SK-N-SH treated with all-trans-retinoic acid at 6 μM for 48 hours (cell line): ENCODE measurements around the gene ZBTB32.

Experiments used
- ATAC-seq: fragments of 200-7000 bp; cut with Tn5 transposase; 3 replicates; pipeline ENCODE4 v1.9.1; 2020; ENCODE audit warnings: mild to moderate bottlenecking, moderate library complexity
- ARNTL ChIP-seq: fragments of 450-650 bp; formaldehyde crosslinking; IDR thresholded peaks from 2 replicates; pipeline ENCODE4 v1.5.0; 2020; ENCODE audit warnings: low read depth, mild to moderate bottlenecking, moderate library complexity, borderline replicate concordance
- BACH2 ChIP-seq: fragments of 250-450 bp; sonication (Bioruptor Pico); IDR thresholded peaks from 2 replicates; pipeline ENCODE4 v1.9.0; 2021; ENCODE audit warnings: mild to moderate bottlenecking, borderline replicate concordance
- CSDC2 ChIP-seq: fragments of 250-450 bp; sonication (Bioruptor Pico); IDR thresholded peaks from 2 replicates; pipeline ENCODE4 v1.5.0; 2020; ENCODE audit warnings: mild to moderate bottlenecking, moderate library complexity
- ESRRG ChIP-seq: fragments of 250-450 bp; sonication (Bioruptor Pico); IDR thresholded peaks from 2 replicates; pipeline ENCODE4 v1.6.1; 2021; ENCODE audit warnings: mild to moderate bottlenecking
- GLIS3 ChIP-seq: fragments of 250-450 bp; sonication (Bioruptor Pico); IDR thresholded peaks from 2 replicates; pipeline ENCODE4 v1.5.0; 2020; ENCODE audit warnings: mild to moderate bottlenecking, moderate library complexity
- ISL1 ChIP-seq: fragments of 250-450 bp; sonication (Bioruptor Pico); IDR thresholded peaks from 2 replicates; pipeline ENCODE4 v2.1.2; 2022; ENCODE audit warnings: mild to moderate bottlenecking, moderate library complexity
- OSR1 ChIP-seq: fragments of 250-450 bp; sonication (Bioruptor Pico); IDR thresholded peaks from 2 replicates; pipeline ENCODE4 v1.8.0; 2022; ENCODE audit warnings: moderate library complexity, mild to moderate bottlenecking, inconsistent platforms
- PPARA ChIP-seq: fragments of 250-450 bp; sonication (Bioruptor Pico); IDR thresholded peaks from 2 replicates; pipeline ENCODE4 v1.5.0; 2020; ENCODE audit warnings: mild to moderate bottlenecking, borderline replicate concordance
- RARB ChIP-seq: fragments of 250-450 bp; sonication (Bioruptor Pico); IDR thresholded peaks from 2 replicates; pipeline ENCODE4 v1.8.0; 2021; ENCODE audit warnings: mild to moderate bottlenecking, moderate library complexity
- SNAI2 ChIP-seq: fragments of 250-450 bp; sonication (Bioruptor Pico); IDR thresholded peaks from 2 replicates; pipeline ENCODE4 v1.5.0; 2020; ENCODE audit warnings: mild to moderate bottlenecking, moderate library complexity
- TCF4 ChIP-seq: fragments of 250-450 bp; sonication (Bioruptor Pico); IDR thresholded peaks from 2 replicates; pipeline ENCODE4 v1.8.0; 2021; ENCODE audit warnings: mild to moderate bottlenecking, moderate library complexity, borderline replicate concordance
- TOX ChIP-seq: fragments of 250-450 bp; sonication (Bioruptor Pico); IDR thresholded peaks from 2 replicates; pipeline ENCODE4 v1.8.0; 2021; ENCODE audit warnings: mild to moderate bottlenecking, moderate library complexity, borderline replicate concordance
- ZC3H10 ChIP-seq: fragments of 250-450 bp; sonication (Bioruptor Pico); IDR thresholded peaks from 2 replicates; pipeline ENCODE4 v1.5.1; 2021; ENCODE audit warnings: mild to moderate bottlenecking, moderate library complexity
- ZFP3 ChIP-seq: fragments of 250-450 bp; sonication (Bioruptor Pico); IDR thresholded peaks from 2 replicates; pipeline ENCODE4 v1.5.0; 2020; ENCODE audit warnings: mild to moderate bottlenecking, moderate library complexity
- ZNF565 ChIP-seq: fragments of 450-650 bp; formaldehyde crosslinking; conservative IDR thresholded peaks from 2 replicates; pipeline ENCODE4 v1.5.0; 2020; ENCODE audit warnings: low read depth, mild to moderate bottlenecking, moderate library complexity
- ZNF70 ChIP-seq: fragments of 450-650 bp; formaldehyde crosslinking; IDR thresholded peaks from 2 replicates; pipeline ENCODE4 v1.5.0; 2020; ENCODE audit warnings: mild to moderate bottlenecking, moderate library complexity
- TF ChIP-seq, protein P1 (sequence below): fragments of 250-450 bp; sonication (Bioruptor Pico); IDR thresholded peaks from 2 replicates; pipeline ENCODE4 v1.8.0; 2021; ENCODE audit warnings: low read depth, mild to moderate bottlenecking, moderate library complexity, borderline replicate concordance
- TF ChIP-seq, protein P2 (sequence below): fragments of 250-450 bp; sonication (Bioruptor Pico); IDR thresholded peaks from 2 replicates; pipeline ENCODE4 v1.8.0; 2020; ENCODE audit warnings: mild to moderate bottlenecking, moderate library complexity, borderline replicate concordance
- TF ChIP-seq, protein P3 (sequence below): fragments of 250-450 bp; sonication (Bioruptor Pico); IDR thresholded peaks from 2 replicates; pipeline ENCODE4 v1.5.1; 2020; ENCODE audit warnings: low read depth, mild to moderate bottlenecking, moderate library complexity
- TF ChIP-seq, protein P4 (sequence below): fragments of 250-450 bp; sonication (Bioruptor Pico); IDR thresholded peaks from 2 replicates; pipeline ENCODE4 v1.5.1; 2021; ENCODE audit warnings: mild to moderate bottlenecking, moderate library complexity

Gene ZBTB32

DNA sequence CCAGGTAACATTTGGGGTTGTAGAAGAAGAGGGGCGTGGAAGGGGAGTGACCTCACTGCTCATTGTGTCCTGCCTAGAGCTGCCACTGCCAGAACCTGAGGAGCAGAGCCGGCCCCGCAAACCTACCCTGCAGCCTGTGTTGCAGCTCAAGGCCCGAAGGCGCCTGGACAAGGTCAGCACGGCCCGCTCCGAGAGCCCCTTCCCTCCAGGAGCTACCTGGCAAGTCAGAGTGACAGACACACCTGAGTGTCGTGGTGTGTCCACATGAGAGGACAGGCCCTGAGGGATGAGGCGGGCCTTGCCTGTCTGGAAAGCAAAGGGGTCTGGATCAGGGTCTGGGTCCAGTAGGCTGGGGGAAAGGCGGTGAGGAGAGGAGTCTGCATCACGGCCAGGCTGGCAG is 20.2 kb downstream of the ZBTB32 start:
- ATAC-seq = no peak
- TF ChIP-seq TCF4 (CRISPR knock-in tag) (no peak), SNAI2 (no peak), ISL1 (CRISPR knock-in tag) (no peak), CSDC2 (CRISPR knock-in tag) (no peak)
- TF ChIP-seq, protein P1, sequence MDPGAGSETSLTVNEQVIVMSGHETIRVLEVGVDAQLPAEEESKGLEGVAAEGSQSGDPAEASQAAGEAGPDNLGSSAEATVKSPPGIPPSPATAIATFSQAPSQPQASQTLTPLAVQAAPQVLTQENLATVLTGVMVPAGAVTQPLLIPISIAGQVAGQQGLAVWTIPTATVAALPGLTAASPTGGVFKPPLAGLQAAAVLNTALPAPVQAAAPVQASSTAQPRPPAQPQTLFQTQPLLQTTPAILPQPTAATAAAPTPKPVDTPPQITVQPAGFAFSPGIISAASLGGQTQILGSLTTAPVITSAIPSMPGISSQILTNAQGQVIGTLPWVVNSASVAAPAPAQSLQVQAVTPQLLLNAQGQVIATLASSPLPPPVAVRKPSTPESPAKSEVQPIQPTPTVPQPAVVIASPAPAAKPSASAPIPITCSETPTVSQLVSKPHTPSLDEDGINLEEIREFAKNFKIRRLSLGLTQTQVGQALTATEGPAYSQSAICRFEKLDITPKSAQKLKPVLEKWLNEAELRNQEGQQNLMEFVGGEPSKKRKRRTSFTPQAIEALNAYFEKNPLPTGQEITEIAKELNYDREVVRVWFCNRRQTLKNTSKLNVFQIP = no peak
- TF ChIP-seq, protein P2, sequence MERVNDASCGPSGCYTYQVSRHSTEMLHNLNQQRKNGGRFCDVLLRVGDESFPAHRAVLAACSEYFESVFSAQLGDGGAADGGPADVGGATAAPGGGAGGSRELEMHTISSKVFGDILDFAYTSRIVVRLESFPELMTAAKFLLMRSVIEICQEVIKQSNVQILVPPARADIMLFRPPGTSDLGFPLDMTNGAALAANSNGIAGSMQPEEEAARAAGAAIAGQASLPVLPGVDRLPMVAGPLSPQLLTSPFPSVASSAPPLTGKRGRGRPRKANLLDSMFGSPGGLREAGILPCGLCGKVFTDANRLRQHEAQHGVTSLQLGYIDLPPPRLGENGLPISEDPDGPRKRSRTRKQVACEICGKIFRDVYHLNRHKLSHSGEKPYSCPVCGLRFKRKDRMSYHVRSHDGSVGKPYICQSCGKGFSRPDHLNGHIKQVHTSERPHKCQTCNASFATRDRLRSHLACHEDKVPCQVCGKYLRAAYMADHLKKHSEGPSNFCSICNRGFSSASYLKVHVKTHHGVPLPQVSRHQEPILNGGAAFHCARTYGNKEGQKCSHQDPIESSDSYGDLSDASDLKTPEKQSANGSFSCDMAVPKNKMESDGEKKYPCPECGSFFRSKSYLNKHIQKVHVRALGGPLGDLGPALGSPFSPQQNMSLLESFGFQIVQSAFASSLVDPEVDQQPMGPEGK (CRISPR knock-in tag) = no peak

DNA sequence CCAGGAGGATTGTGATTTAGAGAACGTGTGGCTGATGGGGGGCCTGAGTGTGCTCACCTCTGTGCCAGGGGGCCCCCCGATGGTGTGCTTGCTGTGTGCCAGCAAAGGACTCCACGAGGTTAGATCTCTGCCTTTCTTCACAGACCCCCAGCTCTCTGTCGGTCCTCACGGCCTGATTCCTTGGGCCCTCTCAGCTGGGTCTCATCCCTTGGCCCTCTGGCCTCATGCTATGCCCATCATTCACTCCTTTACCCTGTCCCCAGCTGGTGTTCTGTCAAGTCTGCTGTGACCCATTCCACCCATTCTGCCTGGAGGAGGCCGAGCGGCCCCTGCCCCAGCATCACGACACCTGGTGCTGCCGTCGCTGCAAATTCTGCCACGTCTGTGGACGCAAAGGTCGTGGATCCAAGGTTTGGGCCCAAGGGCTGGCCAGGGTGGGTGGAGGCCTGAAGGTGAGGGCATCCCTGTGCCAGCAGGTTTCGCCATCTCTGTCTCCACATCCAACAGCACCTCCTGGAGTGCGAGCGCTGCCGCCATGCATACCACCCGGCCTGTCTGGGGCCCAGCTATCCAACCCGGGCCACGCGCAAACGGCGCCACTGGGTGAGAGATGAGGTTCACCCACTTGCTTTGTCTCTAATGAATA is 21.0 kb downstream of the ZBTB32 start:
- no peak for ATAC-seq
- TF ChIP-seq ARNTL (CRISPR knock-in tag) (no peak), BACH2 (CRISPR knock-in tag) (no peak), OSR1 (CRISPR knock-in tag) (no peak)
- TF ChIP-seq, protein P3, sequence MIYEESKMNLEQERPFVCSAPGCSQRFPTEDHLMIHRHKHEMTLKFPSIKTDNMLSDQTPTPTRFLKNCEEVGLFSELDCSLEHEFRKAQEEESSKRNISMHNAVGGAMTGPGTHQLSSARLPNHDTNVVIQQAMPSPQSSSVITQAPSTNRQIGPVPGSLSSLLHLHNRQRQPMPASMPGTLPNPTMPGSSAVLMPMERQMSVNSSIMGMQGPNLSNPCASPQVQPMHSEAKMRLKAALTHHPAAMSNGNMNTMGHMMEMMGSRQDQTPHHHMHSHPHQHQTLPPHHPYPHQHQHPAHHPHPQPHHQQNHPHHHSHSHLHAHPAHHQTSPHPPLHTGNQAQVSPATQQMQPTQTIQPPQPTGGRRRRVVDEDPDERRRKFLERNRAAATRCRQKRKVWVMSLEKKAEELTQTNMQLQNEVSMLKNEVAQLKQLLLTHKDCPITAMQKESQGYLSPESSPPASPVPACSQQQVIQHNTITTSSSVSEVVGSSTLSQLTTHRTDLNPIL (CRISPR knock-in tag) = no peak

DNA sequence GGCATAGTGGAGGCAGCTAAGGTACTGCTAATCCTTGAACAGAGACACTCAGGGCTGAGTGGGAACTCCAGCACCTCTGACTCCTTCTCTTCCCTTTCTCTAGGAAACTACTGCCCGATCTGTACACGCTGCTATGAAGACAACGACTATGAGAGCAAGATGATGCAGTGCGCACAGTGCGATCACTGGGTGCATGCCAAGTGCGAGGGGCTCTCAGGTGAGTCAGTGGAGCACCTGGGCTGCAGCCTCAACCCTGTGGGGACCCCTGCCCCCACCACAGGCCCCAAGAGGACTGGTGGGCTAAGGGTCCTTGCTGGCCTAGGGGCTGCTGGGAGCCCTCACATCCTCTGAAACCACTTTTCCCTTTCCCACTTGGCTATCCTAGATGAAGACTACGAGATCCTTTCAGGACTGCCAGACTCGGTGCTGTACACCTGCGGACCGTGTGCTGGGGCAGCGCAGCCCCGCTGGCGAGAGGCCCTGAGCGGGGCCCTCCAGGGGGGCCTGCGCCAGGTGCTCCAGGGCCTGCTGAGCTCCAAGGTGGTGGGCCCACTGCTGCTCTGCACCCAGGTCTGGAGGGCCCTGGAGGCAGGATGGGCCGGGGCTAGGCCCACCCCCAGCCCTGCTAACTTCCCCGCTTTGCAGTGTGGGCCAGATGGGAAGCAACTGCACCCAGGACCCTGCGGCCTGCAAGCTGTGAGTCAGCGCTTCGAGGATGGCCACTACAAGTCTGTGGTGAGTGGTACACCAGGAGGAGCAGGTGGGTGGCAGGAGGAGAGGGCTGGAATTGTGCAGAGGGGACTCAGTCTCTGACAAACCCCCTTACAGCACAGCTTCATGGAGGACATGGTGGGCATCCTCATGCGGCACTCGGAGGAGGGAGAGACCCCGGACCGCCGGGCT is 22.9 kb downstream of the ZBTB32 start:
- TF ChIP-seq RARB (CRISPR knock-in tag) (no peak), PPARA (no peak), ZFP3 (no peak), ESRRG (CRISPR knock-in tag) (no peak), OSR1 (CRISPR knock-in tag) (no peak), ZNF70 (CRISPR knock-in tag) (no peak), ZNF565 (no peak), ARNTL (CRISPR knock-in tag) (no peak), TOX (CRISPR knock-in tag) (no peak), ZC3H10 (CRISPR knock-in tag) (no peak), GLIS3 (CRISPR knock-in tag) (no peak), BACH2 (CRISPR knock-in tag) (no peak)
- TF ChIP-seq, protein P4, sequence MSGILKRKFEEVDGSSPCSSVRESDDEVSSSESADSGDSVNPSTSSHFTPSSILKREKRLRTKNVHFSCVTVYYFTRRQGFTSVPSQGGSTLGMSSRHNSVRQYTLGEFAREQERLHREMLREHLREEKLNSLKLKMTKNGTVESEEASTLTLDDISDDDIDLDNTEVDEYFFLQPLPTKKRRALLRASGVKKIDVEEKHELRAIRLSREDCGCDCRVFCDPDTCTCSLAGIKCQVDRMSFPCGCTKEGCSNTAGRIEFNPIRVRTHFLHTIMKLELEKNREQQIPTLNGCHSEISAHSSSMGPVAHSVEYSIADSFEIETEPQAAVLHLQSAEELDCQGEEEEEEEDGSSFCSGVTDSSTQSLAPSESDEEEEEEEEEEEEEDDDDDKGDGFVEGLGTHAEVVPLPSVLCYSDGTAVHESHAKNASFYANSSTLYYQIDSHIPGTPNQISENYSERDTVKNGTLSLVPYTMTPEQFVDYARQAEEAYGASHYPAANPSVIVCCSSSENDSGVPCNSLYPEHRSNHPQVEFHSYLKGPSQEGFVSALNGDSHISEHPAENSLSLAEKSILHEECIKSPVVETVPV (CRISPR knock-in tag) = no peak
- TF ChIP-seq, protein P2 (CRISPR knock-in tag) = no peak
- no peak for ATAC-seq
